ENCODE measurements around the gene RNU6-1.

RNU6-1 gene

GRCh38 chr15:67790610-67791319 lies 49.1 kb downstream of the RNU6-1 start:
- no peaks in the 10 kb centered on the region for H3K36me3 ChIP-seq (ENCODE audit: control insufficient read depth in 2 of 2, insufficient read depth in 2 of 2, low read length in 2 of 2)
- no peak overlapping the region for H3K27ac ChIP-seq (ENCODE audit: low read depth in 2 of 2, low read length in 2 of 2)
- H3K4me3 ChIP-seq (ENCODE audit: low read length in 2 of 2): no peak overlapping the region
- H3K9me3 ChIP-seq (ENCODE audit: control insufficient read depth in 2 of 2, low read length in 2 of 2): no peaks in the 10 kb centered on the region
- H3K9ac ChIP-seq (ENCODE audit: low read depth in 1 of 2, low read length in 2 of 2): no peak overlapping the region
- H3K27me3 ChIP-seq (ENCODE audit: control insufficient read depth in 2 of 2, insufficient read depth in 2 of 2, low read length in 2 of 2): no peaks in the 10 kb centered on the region
- H3K4me1 ChIP-seq (ENCODE audit: control insufficient read depth in 2 of 2, insufficient read depth in 2 of 2, low read length in 2 of 2): no peaks in the 10 kb centered on the region
